ENCODE results near the gene DENND4A. TPM values are rescaled to one million over a fixed set of nuclear protein-coding genes. Genes with fewer than 3 reads are reported as not detected.
A peak's percentile ranks its signal among the peaks of the same experiment; 100 is the strongest.

Gene DENND4A
- total RNA-seq, result 21.9 TPM

DNA sequence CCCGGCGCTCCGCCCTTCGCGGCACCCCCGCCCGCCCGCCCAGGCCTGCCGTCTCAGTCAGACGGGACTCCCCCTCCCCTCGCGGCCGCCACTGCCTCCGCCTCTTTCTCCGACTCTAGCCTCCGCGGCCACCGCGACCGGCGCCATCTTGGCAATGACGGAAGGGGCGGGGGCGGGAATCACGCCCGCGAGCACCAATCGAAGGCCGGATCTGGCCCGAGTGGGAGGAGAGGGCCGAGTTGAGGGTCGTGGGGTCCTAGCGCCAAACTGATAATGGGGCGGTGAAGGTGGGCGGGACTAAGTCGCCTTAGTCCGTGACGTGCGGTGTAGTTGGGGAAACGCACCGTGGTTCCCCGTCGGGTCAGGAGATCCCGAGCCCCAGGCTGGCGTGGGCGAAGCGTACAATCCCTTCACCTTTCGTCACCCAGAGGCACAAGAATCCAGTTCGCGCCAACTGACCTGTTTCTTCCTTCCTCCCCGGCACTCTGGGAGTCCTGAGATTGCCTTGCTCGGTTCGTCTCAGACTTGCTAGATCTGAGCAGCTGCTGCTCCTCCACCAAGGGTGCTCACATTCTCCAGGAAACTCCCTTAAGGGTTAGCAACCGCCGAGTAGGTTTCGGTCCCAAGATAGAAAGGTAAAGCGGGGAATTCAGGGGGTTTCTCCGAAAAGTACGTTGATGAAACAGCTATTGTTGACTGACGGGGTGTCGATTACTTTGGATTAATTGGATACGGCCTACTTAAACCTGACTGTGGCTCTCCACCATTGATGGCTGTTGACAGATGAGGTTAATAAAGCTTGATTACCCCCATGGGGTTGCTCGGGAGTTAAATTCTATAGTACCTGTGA is at the start of gene DENND4A:
Gene DENND4A, minus strand, starts transcription at position 156 of the 850 bp plus-strand sequence. CDS start 35,843 bp downstream, outside the sequence.
- Histone ChIP-seq H3K4me1 (peaks cover 5 to 14% of the 10 kb centered on the region in 2 donors), H3K36me3 (no peaks in the 10 kb centered on the region), H3K9me3 (no peaks in the 10 kb centered on the region), H3K27ac (peak within 1 kb of the TSS; percentile 98), H3K27me3 (no peaks in the 10 kb centered on the region), H3K4me3 (peak within 1 kb of the TSS; percentile 84 to 99)
- intact Hi-C loops (cut with DNase I), result loop anchor here (1.0 to 5.0 kb wide), 4 partner anchors 40 to 710 kb away; partner anchors contain the start of genes INTS14, RAB11A and RPL4
- DNase-seq (ENCODE audit: low spot score in 2 of 2), result peak; percentile 96 to 99
- TF ChIP-seq, protein P1, sequence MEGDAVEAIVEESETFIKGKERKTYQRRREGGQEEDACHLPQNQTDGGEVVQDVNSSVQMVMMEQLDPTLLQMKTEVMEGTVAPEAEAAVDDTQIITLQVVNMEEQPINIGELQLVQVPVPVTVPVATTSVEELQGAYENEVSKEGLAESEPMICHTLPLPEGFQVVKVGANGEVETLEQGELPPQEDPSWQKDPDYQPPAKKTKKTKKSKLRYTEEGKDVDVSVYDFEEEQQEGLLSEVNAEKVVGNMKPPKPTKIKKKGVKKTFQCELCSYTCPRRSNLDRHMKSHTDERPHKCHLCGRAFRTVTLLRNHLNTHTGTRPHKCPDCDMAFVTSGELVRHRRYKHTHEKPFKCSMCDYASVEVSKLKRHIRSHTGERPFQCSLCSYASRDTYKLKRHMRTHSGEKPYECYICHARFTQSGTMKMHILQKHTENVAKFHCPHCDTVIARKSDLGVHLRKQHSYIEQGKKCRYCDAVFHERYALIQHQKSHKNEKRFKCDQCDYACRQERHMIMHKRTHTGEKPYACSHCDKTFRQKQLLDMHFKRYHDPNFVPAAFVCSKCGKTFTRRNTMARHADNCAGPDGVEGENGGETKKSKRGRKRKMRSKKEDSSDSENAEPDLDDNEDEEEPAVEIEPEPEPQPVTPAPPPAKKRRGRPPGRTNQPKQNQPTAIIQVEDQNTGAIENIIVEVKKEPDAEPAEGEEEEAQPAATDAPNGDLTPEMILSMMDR (IDR thresholded peaks at IDR 0.05), result no peak

DNA sequence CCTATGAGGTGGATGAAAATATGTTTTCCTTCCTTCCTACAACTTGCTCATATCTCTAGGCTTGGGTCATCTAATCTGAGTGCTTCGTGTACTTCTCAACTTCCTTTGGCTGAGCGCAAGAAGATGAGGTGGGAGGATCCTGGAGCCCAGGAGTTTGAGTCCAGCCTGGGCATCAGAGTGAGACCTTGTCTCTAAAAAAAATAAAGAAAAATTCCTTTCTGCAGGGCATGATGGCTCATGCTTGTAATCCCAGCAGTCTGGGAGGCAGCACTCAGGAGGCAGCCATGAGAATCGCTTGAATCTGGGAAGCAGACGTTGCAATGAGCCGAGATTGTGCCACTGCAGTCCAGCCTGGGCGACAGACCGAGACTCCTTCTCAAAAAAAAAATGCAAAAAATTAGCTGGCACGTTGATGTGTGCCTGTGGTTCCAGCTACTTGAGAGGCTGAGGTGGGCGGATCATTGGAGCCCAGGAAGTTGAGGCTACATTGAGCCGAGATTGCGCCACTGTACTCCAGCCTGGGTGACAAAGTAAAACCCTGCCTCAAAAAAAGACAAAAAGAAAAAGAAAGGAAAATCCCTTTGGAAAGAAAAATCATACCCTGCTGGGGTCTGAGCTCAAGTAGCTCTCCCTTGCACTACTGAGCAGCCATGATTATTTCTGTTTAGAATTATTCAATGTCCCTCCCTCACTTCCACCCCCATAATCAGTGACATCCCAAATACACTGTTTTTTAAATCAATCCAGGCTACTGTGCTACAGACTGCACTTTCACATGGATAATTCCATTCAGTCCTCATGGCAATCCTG is 49.2 kb upstream of the DENND4A start:
- intact Hi-C loops (cut with DNase I), result no loop called here
- peak in 1 of 2 donors; percentile 74 for DNase-seq (ENCODE audit: low spot score in 2 of 2)
- Histone ChIP-seq H3K4me3 (peak overlapping the region; percentile 23 to 55), H3K9me3 (no peaks in the 10 kb centered on the region), H3K36me3 (no peaks in the 10 kb centered on the region), H3K27me3 (no peaks in the 10 kb centered on the region), H3K4me1 (peaks cover 0 to 5% of the 10 kb centered on the region in 2 donors), H3K27ac (peak overlapping the region; percentile 63 to 67)
- TF ChIP-seq, protein P1 (IDR thresholded peaks at IDR 0.05), result no peak

DNA sequence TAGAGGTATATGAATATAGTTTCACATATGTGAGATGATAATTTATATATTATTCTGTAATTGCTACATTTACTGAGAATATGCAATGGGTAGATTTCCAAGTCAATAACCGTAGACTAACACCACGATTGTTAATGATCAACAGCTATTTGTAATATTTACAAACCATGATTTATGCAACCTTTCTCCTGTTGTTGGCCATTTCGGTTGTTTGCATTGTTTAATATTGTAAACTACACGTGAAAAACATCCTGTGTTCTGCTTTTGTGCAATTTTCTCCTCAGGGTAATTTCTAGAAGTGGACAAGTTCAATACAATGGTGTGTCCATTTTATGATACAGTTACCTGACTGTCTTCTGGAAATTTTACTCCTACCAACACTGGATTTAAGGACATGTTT is 47.9 kb upstream of the DENND4A start:
- Histone ChIP-seq H3K27ac (no peak overlapping the region), H3K36me3 (no peaks in the 10 kb centered on the region), H3K9me3 (no peaks in the 10 kb centered on the region), H3K4me1 (peaks cover 0 to 9% of the 10 kb centered on the region in 2 donors), H3K27me3 (no peaks in the 10 kb centered on the region), H3K4me3 (no peak overlapping the region)
- intact Hi-C loops (cut with DNase I), result no loop called here
- TF ChIP-seq, protein P1 (IDR thresholded peaks at IDR 0.05), result no peak
- no peak for DNase-seq (ENCODE audit: low spot score in 2 of 2)

GRCh38 chr15:65839354-65839901 is 47.3 kb upstream of the DENND4A start:
- TF ChIP-seq, protein P1 (IDR thresholded peaks at IDR 0.05), result no peak
- Histone ChIP-seq H3K4me1 (peaks cover 0 to 11% of the 10 kb centered on the region in 2 donors), H3K27me3 (no peaks in the 10 kb centered on the region), H3K36me3 (no peaks in the 10 kb centered on the region), H3K27ac (no peak overlapping the region), H3K4me3 (no peak overlapping the region), H3K9me3 (no peaks in the 10 kb centered on the region)
- DNase-seq (ENCODE audit: low spot score in 2 of 2), result no peak
- intact Hi-C loops (cut with DNase I), result no loop called here
